Ovary (tissue), 3 donors: ENCODE results near the gene SCUBE3.

Experiments
- CTCF ChIP-seq, 3 donors: fragments of 450-650 bp in 2 of 3; fragments of 200-600 bp in 1 of 3; IDR thresholded peaks; one replicate each; pipeline versions ENCODE4 v1.5.1 to v1.8.0; 2016 to 2022; ENCODE audit warnings: antibody characterized with exemption in 3 of 3, mild to moderate bottlenecking in 1 of 3
- EP300 ChIP-seq: sonication (generic); formaldehyde crosslinking; IDR thresholded peaks from one replicate; pipeline ENCODE4 v1.6.1; 2017; ENCODE audit warnings: antibody characterized with exemption
- POLR2A ChIP-seq: fragments of 450-650 bp; IDR thresholded peaks from one replicate; pipeline ENCODE4 v1.6.1; 2017; ENCODE audit warnings: antibody characterized with exemption, mild to moderate bottlenecking, moderate library complexity
- donor health status: DM: no; HTN: no; CAD: no.

GRCh38 chr6:35184580-35185301 lies 29.0 kb upstream of the SCUBE3 start:
- TF ChIP-seq POLR2A (no peak), CTCF (IDR thresholded peaks at IDR 0.05) (no peak), EP300 (no peak)
